Measurements from ENCODE around the gene SESTD1. TPM values are rescaled to one million over a fixed set of nuclear protein-coding genes. Genes with fewer than 3 reads are reported as not detected.
A peak's percentile ranks its signal among the peaks of the same experiment; 100 is the strongest.

The SESTD1 gene
- total and polyA plus RNA-seq, 2 experiments from 2014 or later: 34.7 to 44.0 TPM

- H3K4me2 ChIP-seq: no peak overlapping the region
- no peak overlapping the region for H2AFZ ChIP-seq
- no peaks in the 10 kb centered on the region for H3K79me2 ChIP-seq
- no peaks in the 10 kb centered on the region for H3K36me3 ChIP-seq (replicated peaks; ENCODE audit: insufficient read depth, low read depth)
- TF ChIP-seq EZH2 (IDR thresholded peaks at IDR 0.05; ENCODE audit: borderline replicate concordance) (no peak), CTCF (IDR thresholded peaks at IDR 0.05; ENCODE audit: poor library complexity) (no peak), EZH2phosphoT487 (IDR thresholded peaks at IDR 0.05; ENCODE audit: low read depth, severe bottlenecking, unreplicated experiment) (no peak)
- H3K4me3 ChIP-seq: no peak overlapping the region
- H3K27ac ChIP-seq: no peak overlapping the region
- no peaks in the 10 kb centered on the region for H4K20me1 ChIP-seq (ENCODE audit: insufficient read depth, poor library complexity, severe bottlenecking)
- no peaks in the 10 kb centered on the region for H3K9me2 ChIP-seq (replicated peaks; ENCODE audit: insufficient read depth)
- no peak for DNase-seq (ENCODE audit: low spot score)
- no peaks in the 10 kb centered on the region for H3K9me3 ChIP-seq (ENCODE audit: low read depth)
- H3K27me3 ChIP-seq: no peaks in the 10 kb centered on the region
- WGBS (ENCODE audit: low lambda C conversion rate, missing lambda C conversion rate): 90% methylated on average over 3 of the region's 3 CpGs
- peaks cover 19% of the 10 kb centered on the region for H3K4me1 ChIP-seq (ENCODE audit: insufficient read depth)
Observed at GRCh38 chr2:179277429-179278196, 13.0 kb upstream of the SESTD1 start.

- H3K4me1 ChIP-seq (ENCODE audit: insufficient read depth): peaks cover 20% of the 10 kb centered on the region
- no peaks in the 10 kb centered on the region for H3K9me3 ChIP-seq (ENCODE audit: low read depth)
- no peak overlapping the region for H3K4me3 ChIP-seq
- no peaks in the 10 kb centered on the region for H3K9me2 ChIP-seq (replicated peaks; ENCODE audit: insufficient read depth)
- H3K79me2 ChIP-seq: no peaks in the 10 kb centered on the region
- WGBS (ENCODE audit: low lambda C conversion rate, missing lambda C conversion rate): 70% methylated on average over 4 of the region's 4 CpGs
- H4K20me1 ChIP-seq (ENCODE audit: insufficient read depth, poor library complexity, severe bottlenecking): no peaks in the 10 kb centered on the region
- TF ChIP-seq EZH2phosphoT487 (IDR thresholded peaks at IDR 0.05; ENCODE audit: low read depth, severe bottlenecking, unreplicated experiment) (no peak), EZH2 (IDR thresholded peaks at IDR 0.05; ENCODE audit: borderline replicate concordance) (no peak), CTCF (IDR thresholded peaks at IDR 0.05; ENCODE audit: poor library complexity) (no peak)
- H2AFZ ChIP-seq: no peak overlapping the region
- DNase-seq (ENCODE audit: low spot score): peak; percentile 18
- H3K4me2 ChIP-seq: no peak overlapping the region
- no peaks in the 10 kb centered on the region for H3K27me3 ChIP-seq
- H3K27ac ChIP-seq: peak overlapping the region; percentile 82
- H3K36me3 ChIP-seq (replicated peaks; ENCODE audit: insufficient read depth, low read depth): no peaks in the 10 kb centered on the region
Observed at GRCh38 chr2:179275253-179276012, 10.8 kb upstream of the SESTD1 start.

- no peak for TF ChIP-seq EZH2phosphoT487 (IDR thresholded peaks at IDR 0.05; ENCODE audit: low read depth, severe bottlenecking, unreplicated experiment)
- no peak for TF ChIP-seq CTCF (IDR thresholded peaks at IDR 0.05; ENCODE audit: poor library complexity)
- no peak for TF ChIP-seq EZH2 (IDR thresholded peaks at IDR 0.05; ENCODE audit: borderline replicate concordance)
- H2AFZ ChIP-seq: no peak overlapping the region
- no peak overlapping the region for H3K4me3 ChIP-seq
- H3K27ac ChIP-seq: peak overlapping the region; percentile 82
- H3K36me3 ChIP-seq (replicated peaks; ENCODE audit: insufficient read depth, low read depth): no peaks in the 10 kb centered on the region
- H4K20me1 ChIP-seq (ENCODE audit: insufficient read depth, poor library complexity, severe bottlenecking): no peaks in the 10 kb centered on the region
- peaks cover 20% of the 10 kb centered on the region for H3K4me1 ChIP-seq (ENCODE audit: insufficient read depth)
- H3K9me2 ChIP-seq (replicated peaks; ENCODE audit: insufficient read depth): no peaks in the 10 kb centered on the region
- DNase-seq (ENCODE audit: low spot score): no peak
- H3K9me3 ChIP-seq (ENCODE audit: low read depth): no peaks in the 10 kb centered on the region
- no peak overlapping the region for H3K4me2 ChIP-seq
- 65% methylated on average over 2 of the region's 2 CpGs for WGBS (ENCODE audit: low lambda C conversion rate, missing lambda C conversion rate)
- no peaks in the 10 kb centered on the region for H3K27me3 ChIP-seq
- H3K79me2 ChIP-seq: no peaks in the 10 kb centered on the region
Observed at GRCh38 chr2:179274749-179275148, 10.1 kb upstream of the SESTD1 start.
